ENCODE measurements around the gene PPP1R9A.

PPP1R9A gene

DNA sequence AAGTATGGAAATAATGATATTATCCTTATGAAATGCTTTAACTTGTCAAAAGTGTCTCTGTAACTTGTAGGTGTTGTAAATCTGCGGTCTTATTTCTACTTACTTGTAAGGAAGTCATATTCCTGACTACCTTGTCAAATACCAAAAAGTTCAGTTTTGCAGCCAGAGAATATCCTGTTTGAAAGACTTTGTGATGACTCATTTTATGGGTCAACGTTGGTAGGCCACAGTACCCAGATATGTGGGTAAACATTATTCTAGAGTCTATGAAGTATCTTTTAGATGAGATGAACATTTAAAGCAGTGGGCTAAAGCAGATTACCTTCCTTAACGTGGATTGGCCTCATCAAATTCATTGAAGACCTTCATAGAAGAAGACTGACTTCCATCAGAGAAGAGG is 195.3 kb downstream of the PPP1R9A start:
- DNase-seq, result peak; percentile 43

GRCh38 chr7:95104739-95105138 is 197.3 kb downstream of the PPP1R9A start:
- peak; percentile 9 for DNase-seq

DNA sequence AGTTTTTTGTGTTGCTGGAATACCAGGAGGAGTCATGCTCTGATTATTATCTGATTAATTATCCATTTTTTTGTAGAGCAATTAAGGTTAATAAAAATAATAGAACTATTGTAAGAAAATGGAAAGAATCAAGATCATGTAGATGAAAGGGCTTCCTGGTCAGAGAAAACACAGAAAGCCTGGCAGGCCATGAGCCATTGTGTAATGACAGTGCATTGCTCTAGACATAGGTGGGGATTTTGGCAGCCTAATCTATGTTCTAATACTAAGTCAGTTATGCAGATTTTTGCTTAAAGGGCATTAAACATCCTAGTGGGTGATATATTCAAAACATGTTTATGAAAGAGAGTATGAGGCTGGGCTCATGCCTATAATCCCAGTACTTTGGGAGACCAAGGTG is 198.2 kb downstream of the PPP1R9A start:
- DNase-seq, result no peak

GRCh38 chr7:95106401-95106800 is 199.0 kb downstream of the PPP1R9A start:
- DNase-seq, result no peak

DNA sequence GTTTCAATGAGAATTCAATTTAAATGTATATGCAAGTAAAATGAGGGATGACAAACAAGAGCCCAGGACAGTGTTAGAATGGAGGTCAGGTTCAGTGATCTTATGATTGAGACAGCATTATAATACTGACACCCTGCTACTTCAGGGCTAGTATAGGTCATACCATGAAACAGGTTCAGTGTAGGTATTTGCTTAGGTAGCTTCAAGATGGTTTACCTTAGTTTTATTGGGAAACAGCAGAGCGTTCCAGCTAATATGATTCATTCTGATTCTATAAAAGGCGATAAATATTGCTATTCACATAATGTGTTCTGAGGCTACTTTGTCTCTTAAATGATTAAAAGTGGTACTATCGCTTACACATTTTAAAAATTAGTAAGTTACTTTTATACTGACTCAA is 203.3 kb downstream of the PPP1R9A start:
- no peak for DNase-seq

DNA sequence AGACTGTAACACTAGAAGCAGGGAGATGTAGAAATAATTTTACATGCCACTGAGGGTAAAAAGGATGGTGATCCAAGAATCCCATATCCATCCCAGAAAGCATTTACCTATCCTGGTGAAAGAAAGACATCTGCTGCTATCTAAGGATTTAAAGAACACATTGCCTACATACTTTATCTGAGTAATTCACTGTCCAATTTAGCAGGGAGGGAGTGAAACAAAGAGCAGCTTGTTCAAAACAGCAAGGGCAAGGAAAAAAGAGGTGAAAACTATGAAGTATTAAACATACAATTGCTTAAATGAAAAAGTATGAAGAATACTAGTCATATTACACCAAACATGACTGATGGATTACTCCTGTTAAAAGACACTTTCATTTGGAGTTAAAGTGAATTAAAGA is 206.2 kb downstream of the PPP1R9A start:
- DNase-seq, result no peak

- no peak for DNase-seq
Observed at GRCh38 chr7:95126053-95126709, 218.8 kb downstream of the PPP1R9A start.

- no peak for DNase-seq
Observed at GRCh38 chr7:95132500-95132899, 225.1 kb downstream of the PPP1R9A start.

- DNase-seq, result no peak
Observed at GRCh38 chr7:95139922-95140321, 232.5 kb downstream of the PPP1R9A start.

GRCh38 chr7:95141755-95142154 is 234.4 kb downstream of the PPP1R9A start:
- DNase-seq, result peak; percentile 1

DNA sequence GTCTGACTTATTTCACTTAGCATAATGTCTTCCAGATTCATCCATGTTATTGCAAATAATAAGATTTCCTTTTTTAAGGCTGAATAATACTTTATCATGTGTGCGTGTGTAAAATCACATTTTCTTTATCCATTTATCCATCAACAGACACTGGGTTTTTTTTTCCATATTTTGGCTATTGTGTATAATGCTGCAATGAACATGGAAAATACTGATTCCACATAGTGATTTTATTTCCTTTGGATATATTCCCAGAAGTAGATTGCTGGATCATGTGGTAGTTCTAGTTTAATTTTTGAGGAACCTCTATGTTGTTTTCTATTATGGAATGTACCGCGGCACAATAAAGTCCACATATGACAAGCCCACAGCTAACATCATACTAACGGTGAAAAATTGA is 236.9 kb downstream of the PPP1R9A start:
- DNase-seq, result no peak

GRCh38 chr7:95155965-95156364 is 248.6 kb downstream of the PPP1R9A start:
- DNase-seq, result no peak

DNA sequence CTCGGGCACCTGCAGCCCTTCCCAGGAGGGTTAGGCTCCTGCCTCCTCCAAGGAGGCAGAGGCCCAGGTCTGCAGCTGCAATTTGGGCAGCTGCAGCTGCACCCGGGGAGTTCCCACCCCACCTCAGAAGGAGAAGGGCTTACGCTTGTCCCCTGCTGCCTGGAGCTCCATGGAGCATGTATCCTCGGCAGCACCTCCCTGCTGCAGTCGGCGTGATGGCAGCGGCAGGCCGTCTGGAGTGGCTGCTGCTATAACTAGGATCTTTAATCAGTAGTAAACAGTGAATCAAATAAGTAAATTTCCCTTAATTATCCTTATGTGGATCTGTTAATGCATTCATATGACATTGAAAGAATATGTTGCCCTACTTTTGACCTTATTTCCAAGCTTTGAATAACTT is 250.0 kb downstream of the PPP1R9A start:
- no peak for DNase-seq

DNA sequence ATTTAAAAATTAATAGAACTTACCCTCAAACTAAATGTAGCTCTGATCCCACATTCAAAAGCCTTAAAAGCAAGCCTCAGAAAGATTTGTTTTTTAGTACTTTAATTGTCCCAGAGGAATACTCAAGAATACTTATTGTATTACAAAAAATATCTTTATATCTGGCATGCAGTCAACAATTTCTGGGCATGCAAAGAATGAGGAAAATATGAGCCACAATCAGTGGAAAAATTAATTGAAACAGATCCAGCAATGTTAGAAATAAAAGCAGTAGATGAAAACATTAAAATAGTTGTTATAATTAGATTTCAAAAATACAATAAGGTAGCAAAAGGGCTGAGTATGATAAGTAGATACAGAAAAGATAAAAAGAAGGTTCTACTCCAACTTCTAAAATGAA is 262.3 kb downstream of the PPP1R9A start:
- DNase-seq, result peak; percentile 2

DNA sequence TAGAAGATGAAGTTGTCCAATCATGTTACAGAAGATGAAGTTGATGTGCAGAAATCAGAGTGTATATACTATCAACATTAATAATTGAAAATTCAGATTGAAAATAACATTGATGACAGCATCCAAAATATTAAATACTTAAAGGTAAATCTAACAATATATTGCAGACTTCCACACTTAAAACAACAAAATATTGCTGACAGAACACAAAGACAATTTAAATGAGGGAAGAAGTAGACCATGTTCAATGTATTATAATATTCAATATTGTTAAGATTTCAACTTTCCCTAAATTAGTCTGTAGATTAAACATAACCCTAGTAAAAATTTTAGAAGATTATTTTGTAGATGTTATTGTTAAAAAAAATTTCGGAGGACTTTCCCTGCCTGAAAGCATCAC is 265.0 kb downstream of the PPP1R9A start:
- DNase-seq, result no peak

DNA sequence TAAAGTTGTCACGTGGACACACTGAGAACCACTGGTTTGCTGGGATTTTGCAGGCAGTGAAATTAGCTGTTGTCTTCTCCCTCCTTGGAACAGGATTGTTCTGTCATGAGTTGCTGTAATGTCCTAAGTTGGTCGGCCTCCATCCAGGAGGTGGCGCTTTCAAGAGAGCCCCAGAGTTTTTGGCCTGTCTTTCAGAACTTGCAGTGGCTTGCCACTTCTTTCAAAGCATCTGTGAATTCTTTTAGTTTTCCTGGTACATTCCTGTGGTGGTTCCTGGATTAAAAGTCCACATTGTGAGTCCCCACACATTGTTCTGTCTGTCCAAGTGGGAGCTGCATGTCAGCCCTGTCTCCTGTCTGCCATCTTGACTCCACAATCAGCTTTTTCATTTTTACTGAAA is 283.1 kb downstream of the PPP1R9A start:
- DNase-seq, result peak; percentile 4

DNA sequence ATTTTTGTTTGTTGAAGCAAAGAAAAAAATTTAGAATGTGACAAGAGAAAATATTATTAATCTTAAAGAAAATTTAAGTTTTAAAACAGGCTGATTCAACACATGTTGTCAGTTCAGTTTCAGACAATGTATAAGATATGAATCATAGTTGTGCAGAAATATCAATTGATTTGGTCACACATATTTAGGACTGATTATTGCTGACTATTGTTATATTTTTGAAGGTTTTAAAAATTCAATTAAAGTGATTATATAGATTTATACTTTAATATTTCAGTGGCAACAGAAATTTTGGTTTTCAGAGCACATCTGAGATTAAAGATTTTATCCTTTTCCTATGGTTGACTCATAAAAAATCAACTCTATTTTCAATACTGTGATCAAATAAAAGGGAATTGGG is 284.4 kb downstream of the PPP1R9A start:
- DNase-seq, result no peak

- DNase-seq, result no peak
Observed at GRCh38 chr7:95198863-95199262, 291.5 kb downstream of the PPP1R9A start.

- peak; percentile 44 for DNase-seq
Observed at GRCh38 chr7:95199779-95200558, 292.6 kb downstream of the PPP1R9A start.

- DNase-seq, result no peak
Observed at GRCh38 chr7:95200741-95201140, 293.3 kb downstream of the PPP1R9A start.

- DNase-seq, result no peak
Observed at GRCh38 chr7:95201727-95202126, 294.3 kb downstream of the PPP1R9A start.

DNA sequence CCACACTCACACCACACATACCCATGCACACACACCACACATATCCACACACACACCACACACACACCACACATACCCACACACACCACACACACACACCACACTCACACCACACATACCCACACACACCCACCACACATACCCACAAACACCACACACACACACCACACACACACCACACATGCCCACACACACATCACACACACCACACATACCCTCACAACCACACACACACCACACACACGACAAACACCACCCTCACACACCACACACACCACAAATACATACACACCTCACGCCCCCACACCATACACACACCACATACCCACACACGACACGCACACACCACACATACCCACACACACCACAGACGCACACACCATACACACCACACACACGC is 297.2 kb downstream of the PPP1R9A start:
- DNase-seq, result no peak

GRCh38 chr7:95205665-95206225 is 298.4 kb downstream of the PPP1R9A start:
- peak; percentile 84 for DNase-seq

DNA sequence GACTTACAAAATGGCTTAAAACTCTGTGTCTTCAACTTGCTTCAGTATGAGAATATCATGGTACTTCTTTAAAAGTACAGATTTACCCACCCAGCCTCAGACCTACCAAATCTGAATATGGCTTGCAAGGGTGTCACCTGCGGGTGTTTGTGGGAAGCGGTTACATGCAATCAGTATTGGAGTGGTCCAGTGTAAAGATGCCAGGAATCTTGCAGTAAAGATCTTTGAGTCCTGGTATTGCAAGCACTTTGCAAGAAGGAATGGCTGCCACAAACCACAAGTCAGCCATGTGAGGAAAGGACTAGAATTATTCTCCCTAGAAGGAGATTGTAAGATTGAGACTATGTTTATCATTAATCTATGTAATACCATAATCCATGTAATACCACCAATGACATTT is 301.9 kb downstream of the PPP1R9A start:
- DNase-seq, result no peak
